Ovary (tissue), 3 donors: Measurements from ENCODE around the gene ZNF839.

Experiments used
- CTCF ChIP-seq, 3 donors: fragments of 450-650 bp in 2 of 3; fragments of 200-600 bp in 1 of 3; IDR thresholded peaks; one replicate each; pipeline versions ENCODE4 v1.5.1 to v1.8.0; 2016 to 2022; ENCODE audit warnings: antibody characterized with exemption in 3 of 3, mild to moderate bottlenecking in 1 of 3
- EP300 ChIP-seq: sonication (generic); formaldehyde crosslinking; IDR thresholded peaks from one replicate; pipeline ENCODE4 v1.6.1; 2017; ENCODE audit warnings: antibody characterized with exemption
- POLR2A ChIP-seq: fragments of 450-650 bp; IDR thresholded peaks from one replicate; pipeline ENCODE4 v1.6.1; 2017; ENCODE audit warnings: antibody characterized with exemption, mild to moderate bottlenecking, moderate library complexity
- donor health status: DM: no; HTN: no; CAD: no.

GRCh38 chr14:102314242-102315011 is 5.1 kb upstream of the ZNF839 start:
- TF ChIP-seq CTCF (IDR thresholded peaks at IDR 0.05) (peak; percentile 83 to 96 (median 93)), EP300 (no peak), POLR2A (no peak)
